KBM-7 (cell line): ENCODE measurements around the gene CDH23.

Experiments
- DNase-seq: peaks from one replicate; pipeline ENCODE4 v3.0.0-alpha.2; 2015
- in situ Hi-C: fragments of 300-500 bp; cut with MboI; formaldehyde crosslinking; loops from 2 replicates; pipeline ENCODE4 v1.14.3; 2020; ENCODE audit warnings: low sequenced_read_pairs, low pct_unique_long_range_greater_than_20kb, mixed read lengths

CDH23 gene

DNA sequence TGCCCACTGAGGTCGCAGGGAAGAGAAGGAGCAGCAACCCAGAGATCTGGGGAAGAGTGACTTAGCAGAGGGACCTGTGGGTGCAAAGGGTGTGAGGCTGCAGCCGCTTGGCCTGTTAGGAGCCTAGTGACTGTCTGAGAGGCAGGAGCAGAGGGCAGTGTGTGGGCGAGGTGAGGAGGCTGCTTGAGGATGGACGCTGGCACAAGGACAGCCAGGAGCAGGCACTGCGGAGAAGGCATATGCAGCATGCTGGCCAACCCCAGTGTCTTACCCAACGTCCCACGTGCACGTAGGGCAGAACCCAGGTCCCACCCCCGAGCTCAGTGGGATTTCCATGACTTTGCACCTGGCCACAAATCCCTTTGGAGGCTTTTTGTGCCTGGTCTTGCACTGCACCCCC, 268.7 kb downstream of the CDH23 start:
- no peak for DNase-seq
- in situ Hi-C loops, result no loop called here

DNA sequence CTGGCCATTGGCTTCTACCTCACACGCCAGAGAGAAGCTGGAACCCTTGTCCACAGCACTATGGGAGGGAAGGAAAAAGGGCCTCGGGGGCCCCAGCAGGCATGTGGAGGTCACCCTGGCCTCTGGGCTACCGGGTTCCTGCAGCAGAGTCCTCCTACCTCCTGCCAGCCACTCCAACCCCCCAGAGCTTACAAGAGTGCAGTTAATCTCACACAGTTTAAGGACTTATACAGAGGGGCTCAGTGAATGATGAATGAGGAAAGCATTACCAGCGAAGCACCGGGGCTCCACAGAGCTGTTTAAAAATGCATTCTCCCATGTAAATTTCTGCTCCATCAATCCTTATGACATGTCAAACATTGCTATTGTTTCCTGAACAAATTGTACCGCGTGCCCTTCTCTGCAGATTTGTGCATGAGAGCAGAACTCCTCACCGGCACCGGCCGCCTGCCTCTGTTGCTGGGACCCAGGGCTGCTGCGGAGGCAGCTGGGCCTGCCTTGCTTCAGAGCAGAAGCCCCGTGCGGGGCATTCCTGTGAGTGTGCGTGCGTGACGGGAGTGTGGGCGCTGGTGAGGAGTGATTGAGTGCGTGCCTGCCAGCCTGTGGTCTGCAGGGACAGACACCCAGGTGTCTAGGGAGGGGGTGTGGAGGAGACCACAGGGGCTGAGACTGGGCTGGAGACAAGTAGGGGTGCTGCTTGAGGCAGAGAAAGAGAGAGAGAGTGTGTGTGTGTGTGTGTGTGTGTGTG, 270.1 kb downstream of the CDH23 start:
- DNase-seq, result peak; percentile 40
- in situ Hi-C loops, result no loop called here

DNA sequence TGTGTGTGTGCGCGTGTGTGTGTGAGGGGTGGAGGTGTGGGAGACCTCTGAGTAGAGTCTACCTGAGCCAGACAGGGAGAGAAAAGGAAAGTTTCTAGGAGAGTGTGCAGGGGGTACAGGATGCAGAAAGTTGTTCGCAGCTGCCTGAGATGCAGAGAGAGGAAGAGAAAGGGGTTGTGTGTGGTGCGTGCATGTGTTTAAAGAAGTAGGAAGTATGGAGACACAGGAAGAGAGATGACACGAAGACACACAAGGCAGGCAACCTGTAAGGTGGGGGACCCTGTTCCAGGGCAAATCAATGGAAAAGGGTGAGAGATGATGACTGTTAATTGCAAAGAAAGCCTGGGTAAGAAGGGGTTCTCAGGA, 270.6 kb downstream of the CDH23 start:
- in situ Hi-C loops, result no loop called here
- DNase-seq, result peak; percentile 45

DNA sequence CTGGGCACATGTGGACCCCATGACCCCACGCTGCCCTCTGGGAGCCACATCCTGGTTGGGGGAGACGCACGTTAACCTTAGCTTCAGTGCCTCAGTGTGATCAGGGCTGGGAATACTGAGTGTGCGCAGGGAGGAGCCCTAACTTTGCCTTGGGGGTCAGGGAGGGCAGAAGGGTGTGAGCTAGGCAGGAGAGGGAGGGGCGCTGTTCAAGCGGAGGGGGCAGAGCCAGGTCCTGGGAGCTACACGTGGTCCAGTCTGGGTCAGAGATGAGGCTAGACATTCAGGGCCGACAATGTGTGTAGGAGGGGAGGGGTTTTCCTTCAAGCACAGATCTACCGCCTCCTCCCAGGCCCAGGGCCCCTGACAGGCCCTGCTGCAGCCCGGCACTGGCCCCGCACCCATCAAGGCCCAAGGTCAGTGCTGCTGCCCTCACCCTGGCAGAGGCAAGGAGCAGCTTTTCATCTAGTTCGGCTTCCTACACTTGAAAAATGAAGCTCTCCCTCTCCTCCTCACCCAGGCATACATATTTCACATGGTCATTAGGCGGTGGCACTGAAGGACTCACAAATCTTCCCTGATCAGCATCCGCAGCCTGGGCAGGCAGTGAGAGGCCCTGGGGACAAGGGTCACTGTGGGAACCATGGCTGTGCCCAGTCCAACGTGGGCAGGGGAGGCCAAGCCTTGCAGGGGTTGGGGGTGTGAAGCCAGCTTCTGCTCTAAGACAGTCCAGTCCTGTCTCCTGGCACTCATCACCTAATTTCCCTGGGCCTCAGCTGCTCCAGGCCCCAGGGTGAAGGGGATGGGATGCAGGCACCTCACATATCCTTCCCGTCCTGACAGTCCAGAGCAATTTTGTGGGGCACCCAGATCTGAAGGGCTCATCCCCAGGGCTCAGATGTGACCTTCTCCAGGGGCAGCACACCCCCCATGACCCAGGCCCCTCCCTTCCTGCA, 275.6 kb downstream of the CDH23 start:
- in situ Hi-C loops, result no loop called here

DNA sequence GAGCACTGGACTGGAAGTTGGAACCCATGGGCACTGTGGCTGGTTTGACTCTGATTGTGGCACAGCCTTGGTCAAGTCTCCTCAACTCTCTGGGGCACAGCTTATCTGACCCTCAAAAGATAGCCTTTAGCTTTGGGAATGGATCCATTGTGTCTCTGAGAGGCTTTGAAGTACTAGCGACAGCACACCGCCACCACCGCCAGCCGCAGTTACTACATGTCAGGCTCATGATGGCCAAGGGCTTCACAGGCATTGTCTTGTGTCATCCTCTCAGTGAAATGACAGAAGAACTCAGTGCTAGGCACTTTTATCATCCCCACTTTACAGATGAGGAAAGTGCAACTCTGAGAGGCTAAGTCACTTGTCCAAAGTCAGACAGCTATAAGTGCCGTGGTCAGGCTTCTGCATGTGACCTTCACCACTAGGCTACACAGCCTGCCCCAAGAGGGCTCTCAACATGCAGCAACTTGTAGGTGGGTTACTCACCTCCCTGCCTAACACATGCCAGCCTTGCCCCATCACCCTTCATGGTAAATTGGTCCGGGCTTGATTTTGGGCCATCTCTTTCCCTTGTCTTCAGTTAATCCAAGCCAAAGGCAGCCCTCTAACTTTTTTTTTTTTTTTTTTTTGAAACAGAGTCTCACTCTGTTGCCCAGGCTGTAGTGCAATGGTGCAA, 278.7 kb downstream of the CDH23 start:
- in situ Hi-C loops, result no loop called here
- DNase-seq, result no peak

More for the DNA sequence above, 275.6 kb downstream of the CDH23 start:
- DNase-seq, result no peak

DNA sequence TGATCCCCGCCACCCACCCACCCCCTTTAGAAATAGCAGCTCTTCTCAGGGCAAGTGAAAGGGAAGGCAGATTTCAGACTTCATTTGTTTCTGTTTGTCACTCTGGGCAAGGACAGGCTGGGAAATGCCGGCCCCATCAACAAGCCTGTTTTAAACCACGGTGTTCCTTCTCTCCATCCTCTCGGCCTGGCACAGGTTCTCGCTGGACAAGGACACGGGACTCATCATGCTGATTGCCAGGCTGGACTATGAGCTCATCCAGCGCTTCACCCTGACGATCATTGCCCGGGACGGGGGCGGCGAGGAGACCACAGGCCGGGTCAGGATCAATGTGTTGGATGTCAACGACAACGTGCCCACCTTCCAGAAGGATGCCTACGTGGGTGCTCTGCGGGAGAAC, 280.5 kb downstream of the CDH23 start:
- in situ Hi-C loops, result no loop called here
- DNase-seq, result no peak

DNA sequence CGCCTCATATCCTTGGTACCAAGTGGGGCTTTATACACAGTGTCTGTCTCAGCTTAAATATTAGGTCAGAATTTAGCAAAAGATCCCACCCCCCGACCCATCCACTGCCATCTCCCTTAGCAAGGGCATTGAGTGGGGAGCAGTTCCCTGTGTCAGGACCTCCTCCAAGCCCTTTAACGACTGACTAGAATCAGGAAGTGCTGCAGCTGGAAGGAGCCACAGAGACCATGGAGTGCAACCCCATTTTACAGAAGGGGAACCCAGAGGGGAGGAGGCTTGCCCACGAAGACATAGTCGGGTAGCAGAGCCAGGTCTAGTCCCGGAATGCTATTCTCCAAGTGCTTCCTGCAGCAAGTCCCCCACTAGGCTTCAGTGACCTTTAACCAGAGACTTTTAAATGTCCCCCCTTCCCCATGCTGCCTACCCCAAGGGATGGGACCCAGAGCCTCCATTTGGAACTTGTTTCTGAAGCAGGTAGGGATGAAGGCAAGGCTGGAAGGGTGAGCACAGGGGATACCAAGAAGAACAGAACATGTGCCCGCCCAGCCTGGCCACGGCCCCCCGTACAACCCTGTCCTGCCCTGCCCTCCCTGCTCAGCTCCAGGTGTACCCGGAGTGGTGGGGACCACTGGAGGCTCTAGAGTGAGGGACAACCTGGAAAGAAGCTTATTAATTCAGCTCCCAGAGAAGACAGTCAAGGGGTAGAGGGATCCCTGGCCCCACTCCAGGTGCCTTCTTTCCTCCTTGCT, 281.5 kb downstream of the CDH23 start:
- DNase-seq, result no peak
- in situ Hi-C loops, result no loop called here

DNA sequence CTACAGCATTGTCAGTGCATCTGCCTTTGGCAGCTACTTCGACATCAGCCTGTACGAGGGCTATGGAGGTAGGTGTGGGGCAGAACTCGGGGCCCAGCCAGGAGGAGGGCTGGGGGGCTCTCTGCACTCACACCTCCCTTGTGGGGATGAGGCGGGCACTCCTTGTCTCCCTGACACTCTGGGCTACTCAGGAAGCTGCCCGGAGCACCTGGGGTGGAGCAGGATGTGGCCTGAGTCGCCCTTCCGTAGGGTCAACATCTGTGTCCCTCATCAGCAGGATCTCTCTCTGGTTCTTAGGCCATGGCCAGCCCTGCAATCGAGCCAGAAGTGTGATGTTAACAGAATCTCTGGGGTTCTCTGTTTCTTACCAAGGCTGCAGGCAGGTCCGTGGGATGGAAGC, 282.7 kb downstream of the CDH23 start:
- no peak for DNase-seq
- in situ Hi-C loops, result no loop called here

DNA sequence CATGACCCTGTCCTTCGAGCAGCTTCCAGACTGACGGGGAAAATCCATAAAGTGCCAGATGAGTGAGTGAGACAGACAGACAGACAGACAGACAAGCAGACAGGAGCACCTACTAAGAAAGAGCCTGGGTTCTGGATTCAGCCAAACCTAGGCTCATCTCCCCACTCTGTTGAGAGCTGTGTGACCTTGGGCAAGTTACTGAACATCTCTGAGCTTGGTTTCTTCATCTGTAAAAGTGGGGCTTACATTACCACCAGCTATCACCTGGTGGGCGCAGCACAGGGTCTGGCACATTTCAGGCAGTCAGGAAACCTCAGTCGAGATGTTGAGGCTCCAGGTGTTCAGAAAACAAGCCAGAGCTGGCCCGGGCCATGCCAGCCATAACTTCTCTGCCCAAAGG, 285.3 kb downstream of the CDH23 start:
- in situ Hi-C loops, result no loop called here

DNA sequence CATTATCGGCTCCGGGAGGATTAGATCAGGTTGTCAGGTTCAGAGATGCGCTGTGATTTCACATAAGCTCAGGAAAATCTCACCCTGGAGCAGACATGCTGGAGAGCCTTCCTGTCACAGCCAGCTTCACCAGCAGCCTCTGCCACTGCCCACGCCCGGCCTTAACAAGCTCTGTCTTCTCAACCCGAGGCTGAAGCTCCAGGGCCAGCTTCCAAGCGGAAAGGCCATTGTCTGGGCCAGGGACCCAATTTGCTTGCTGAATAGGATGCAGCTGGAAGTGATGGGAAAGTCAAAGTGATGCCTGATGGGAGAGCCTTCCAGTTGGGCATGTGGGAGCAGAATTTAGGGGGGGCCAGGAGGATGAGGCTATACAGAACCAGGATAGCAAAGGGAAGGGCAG, 286.6 kb downstream of the CDH23 start:
- DNase-seq, result no peak
- in situ Hi-C loops, result no loop called here

More for the DNA sequence above, 285.3 kb downstream of the CDH23 start:
- DNase-seq, result no peak

DNA sequence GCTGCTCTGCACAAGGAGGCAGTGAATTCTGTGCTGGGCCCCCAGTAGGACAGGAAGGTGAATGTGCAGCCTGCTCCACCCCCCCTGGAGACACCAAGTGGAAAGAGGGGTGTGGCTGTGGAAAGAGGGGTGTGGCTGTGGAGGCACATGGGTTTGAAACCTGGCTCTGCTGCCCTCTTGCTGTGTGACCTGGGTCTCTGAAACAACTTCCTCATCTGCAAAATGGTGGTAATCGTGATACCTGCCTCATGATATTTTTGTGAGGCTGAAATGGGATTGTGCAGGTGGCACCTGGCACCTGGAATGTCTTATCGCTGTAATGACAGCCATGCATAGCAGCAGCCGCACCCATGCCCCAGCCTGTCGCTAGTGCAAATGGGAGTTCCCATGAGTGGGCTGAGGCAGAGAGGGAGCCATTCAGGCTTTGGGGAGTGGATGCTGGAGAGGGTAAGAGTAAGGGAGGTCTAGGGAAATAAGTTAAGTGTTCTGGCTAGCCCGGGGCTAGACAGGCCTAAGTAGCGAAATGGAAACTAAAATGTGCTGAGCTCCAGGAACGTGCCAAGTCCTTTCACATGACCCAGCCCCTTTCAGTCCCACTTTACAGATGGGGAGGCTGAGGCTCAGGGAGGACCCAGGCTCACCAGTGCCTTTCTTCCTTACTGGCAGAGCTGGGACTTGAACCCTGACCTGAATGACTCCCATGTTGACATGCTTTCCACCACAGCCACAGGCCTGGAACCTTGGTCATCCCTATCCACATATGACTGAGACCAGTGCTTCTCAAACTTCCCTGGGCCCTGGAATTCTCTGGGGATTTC, 287.8 kb downstream of the CDH23 start:
- in situ Hi-C loops, result no loop called here
- DNase-seq, result peak; percentile 67

DNA sequence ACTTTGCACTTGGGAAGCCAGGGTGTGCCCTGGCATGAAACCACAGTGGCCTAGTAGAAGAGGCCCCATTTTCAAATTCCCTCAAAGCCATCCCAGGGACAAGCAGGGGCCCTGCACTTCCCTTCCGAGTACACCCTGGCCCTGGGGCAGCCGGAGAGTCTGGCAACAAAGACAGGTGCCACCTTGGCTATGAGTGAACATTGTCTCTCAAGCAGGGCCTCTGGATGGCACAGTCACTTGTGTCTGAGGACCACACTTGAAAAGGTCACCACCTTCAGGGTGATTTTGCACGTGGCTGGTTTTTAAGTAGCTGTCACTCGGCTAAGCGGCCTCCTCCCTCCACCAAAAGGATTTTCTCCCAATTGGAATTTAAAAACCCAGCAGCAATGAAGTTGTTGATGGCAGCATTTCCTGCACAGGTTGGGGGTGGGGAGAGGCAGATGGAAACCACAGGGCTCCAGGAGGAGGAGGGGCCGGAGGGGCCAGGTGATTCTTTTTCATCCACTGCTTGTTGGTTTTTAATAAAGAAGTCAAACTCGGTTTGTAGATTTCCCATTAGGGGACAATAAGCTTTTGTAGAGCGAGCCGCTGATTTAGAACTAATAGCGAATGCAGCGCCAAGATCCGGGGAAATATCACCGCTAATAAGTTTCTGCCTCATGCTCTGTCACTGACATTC, 289.0 kb downstream of the CDH23 start:
- no peak for DNase-seq
- in situ Hi-C loops, result no loop called here

DNA sequence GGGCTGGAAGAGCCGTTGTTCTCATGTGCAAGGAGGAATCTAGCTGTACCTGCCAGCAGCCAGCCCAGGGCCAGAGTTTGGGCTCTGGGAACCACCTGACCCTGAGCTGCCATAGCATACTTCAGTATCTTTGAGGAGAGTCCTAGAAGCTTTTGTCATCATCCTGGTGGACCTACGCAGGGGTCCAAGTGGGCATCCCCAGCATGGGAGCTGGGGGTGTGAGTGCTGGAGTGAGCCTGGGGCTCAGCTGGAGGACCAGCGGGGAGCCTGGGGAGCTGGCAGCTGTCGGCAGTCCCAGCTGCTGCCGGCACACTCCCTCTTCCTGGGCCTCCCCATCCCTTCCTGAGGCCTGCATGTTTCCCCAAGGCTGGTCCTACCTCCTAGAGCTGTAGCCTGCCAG, 290.4 kb downstream of the CDH23 start:
- in situ Hi-C loops, result no loop called here

DNA sequence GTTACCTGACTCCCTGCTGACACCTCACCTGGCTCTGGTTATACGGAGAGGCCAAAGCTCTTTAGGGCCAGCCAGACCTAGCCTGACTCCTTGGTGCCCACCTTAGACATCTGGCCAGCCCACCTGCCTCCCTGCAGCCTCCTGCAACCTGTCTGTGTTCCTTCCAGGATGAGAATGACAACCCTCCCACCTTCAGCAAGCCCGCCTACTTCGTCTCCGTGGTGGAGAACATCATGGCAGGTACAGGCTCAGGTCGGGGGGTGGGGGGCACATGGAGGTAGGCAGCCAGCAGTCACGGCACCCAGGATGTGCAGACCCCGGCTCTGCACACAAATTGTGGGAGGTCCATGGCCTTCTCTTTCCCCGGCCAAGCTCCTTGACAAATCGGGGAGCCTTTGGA, 290.8 kb downstream of the CDH23 start:
- in situ Hi-C loops, result no loop called here
- DNase-seq, result no peak

More for the DNA sequence above, 290.4 kb downstream of the CDH23 start:
- no peak for DNase-seq

DNA sequence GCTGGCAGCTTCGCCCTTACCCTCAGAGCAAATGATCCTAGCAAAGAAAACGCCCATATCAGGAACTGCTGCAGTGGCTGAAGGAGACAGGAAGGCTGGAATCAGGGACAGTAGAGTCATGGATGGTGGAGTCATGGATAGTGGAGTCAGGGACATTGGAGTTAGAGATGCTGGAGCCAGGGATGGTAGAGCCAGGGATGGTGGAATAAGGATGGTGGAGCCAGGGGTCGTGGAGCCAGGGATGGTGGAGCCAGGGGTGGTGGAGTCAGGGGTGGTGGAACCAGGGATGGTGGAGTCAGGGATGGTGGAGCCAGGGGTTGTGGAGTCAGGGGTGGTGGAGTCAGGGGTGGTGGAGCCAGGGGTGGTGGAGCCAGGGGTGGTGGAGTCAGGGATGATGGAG, 291.5 kb downstream of the CDH23 start:
- no peak for DNase-seq
- in situ Hi-C loops, result no loop called here

DNA sequence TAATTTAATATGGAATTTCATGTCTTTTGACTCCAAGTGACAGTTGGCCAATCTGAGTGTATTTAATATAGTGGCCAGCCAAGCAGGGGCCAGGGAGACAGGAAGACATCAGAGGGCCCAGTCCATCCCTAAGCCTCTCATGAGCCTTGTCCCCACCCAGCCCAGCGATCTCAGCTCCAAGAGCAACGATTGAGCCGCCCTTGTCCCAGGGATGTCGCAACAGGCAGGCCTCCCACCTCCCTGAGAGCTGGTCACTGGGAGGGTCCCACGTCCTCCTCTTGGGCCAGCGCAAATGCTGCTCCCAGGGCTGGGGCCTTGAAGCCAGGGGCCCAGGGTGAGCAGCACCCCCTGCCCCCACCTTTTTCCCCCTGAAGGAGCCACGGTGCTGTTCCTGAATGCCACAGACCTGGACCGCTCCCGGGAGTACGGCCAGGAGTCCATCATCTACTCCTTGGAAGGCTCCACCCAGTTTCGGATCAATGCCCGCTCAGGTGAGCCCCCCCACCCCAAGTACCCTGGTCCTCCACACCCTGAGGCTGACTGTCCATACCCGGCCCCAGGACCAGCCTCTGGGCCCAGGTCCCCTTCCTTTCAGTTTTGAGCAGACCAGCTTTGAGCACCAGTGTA, 293.5 kb downstream of the CDH23 start:
- DNase-seq, result no peak
- in situ Hi-C loops, result no loop called here

DNA sequence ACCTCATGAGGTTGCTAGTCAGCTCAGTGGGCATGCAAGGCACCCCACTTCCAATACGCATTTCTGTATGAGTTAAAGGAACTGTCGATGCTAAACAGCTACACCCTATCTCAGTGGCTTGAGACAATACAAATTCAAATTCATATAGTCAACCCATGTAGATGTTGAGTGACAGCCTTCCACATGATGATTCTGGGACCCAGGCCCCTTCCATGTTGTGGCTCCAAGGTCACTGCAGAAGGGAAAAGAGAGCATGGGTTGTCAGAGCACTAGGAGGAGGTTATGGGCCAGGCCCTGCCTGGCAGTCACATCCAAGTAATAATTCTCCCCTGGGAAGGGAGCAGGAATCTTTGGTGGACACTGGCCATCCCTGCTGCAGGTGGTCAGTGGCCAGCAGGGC, 294.7 kb downstream of the CDH23 start:
- in situ Hi-C loops, result no loop called here
- no peak for DNase-seq
